Activated CD4-positive, alpha-beta T cell treated with anti-CD3 and anti-CD28 coated beads, Interleukin-2, amount 50 U/mL, for 24 hours (primary cell): ENCODE measurements around the gene STIM2.
A peak's percentile ranks its signal among the peaks of the same experiment; 100 is the strongest.
"Not testable (repeated sequence)": the region's sequence is repeated elsewhere in the genome, so short reads cannot be mapped to it uniquely, and the experiment has no call there.

Source experiments
- DNase-seq, 2 donors: peaks; one replicate each; pipeline ENCODE4 v3.0.0-alpha.2; 2020; ENCODE audit warnings: low read depth in 1 of 2, low spot score in 1 of 2

The STIM2 gene

DNA sequence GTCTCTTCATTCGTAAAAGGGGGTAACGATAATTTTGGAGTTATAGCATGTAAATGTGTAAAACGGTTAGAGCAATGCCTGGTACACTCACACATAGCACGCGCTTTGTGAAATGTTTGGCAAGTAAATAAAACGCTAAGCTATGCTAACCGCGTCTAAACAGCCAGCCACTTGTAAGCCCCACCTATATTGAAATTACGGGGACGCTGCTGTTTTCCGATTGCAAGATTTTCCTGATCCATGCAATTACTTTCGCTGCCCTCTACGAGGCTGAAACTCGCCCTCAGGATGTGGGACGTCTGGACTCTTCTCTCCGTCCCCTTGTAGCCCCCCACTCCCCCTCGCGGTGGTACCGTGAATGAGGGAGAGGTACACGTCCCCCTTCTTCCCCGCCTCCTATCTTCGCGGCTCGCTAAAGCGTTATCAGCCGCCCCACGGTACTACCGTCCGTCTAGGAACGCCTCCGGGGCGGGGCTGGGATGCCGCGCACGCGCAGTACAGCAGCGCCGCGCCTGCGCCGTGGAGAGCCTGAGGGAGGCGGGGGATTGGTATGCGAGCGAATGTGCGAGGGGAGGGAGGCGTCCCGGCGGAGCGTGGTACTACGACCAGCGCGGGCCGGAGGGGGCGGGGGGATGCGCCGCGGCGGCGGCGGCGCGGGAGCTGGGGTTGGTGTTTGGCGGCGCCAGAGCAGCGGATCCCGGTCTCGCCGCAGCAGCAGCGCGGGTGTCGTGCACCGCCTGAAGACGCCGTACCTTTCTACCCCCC is at the start of gene STIM2:
TSS of gene STIM2 (plus strand) at position 685 of the 765 bp plus-strand sequence.
- peak; percentile 96 to 98 for DNase-seq

DNA sequence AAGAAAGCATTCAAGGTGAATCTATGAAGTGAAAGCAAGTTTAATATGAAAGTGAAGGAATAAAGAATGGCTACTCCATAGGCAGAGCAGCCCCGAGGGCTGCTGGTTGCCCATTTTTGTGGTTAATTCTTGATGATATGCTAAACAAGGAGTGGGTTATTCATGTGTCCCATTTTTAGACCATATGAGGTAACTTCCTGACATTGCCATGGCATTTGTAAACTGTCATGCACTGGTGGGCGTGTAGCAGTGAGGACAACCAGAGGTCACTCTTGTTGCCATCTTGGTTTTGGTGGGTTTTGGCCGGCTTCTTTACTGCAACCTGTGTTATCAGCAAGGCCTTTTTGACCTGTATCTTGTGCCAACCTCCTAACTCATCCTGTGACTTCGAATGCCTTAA is 49.1 kb upstream of the STIM2 start:
- DNase-seq, result not testable (repeated sequence)

DNA sequence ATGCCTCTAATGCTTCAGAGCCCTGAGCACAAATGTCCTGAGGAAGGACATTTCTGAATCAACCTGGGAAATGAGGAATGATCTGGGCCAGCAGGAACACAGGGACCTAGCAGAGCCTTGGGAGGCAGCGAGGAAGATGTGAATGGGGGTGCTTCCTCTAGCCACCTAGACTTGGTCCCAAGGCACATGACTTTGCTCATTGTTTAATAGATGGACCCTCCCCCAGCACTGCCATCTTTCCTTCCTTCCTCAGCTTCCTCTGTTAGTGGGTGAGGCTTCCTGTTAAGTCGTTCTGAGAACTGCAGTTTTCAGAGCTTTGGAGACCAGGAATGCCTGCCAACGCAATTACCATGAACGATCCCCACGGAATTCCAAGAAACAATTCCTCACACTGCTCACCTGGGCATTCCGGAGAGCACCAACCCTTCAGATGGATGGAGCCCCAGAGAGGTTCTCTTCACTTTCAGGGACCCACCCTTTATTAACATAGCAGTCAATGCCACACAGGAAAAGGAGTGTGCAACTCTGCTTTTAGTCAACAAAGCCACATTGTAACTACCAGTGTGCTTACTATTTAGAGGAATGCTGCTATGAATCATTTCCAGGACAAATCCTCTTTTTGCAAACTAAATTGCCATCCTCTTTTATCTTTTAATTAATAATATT is 48.5 kb upstream of the STIM2 start:
- no peak for DNase-seq

- no peak for DNase-seq
Measured at GRCh38 chr4:26813698-26814097, 46.9 kb upstream of the STIM2 start.

- DNase-seq, result no peak
Measured at GRCh38 chr4:26815199-26815598, 45.4 kb upstream of the STIM2 start.

DNA sequence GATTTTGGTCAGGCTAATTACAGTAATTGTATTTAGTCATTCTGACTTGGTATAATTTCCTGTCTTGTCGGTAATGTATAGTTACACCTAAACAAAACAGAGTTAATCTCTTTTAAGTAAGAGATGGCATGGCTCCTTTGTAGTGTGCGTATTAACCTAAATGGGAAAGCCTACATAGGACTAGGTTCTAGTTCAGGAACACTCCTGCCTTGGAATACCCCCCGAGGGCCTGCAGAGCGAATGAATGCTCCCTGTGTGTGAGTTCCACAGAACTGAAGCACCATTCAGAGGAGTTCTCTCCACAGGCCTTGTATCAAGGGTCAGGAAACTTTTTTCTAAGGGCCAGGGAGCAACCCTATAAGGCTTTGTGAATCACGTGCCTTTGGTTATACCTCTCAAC is 44.9 kb upstream of the STIM2 start:
- no peak for DNase-seq

- no peak for DNase-seq
Measured at GRCh38 chr4:26819026-26819425, 41.6 kb upstream of the STIM2 start.

GRCh38 chr4:26819478-26820095 is 41.1 kb upstream of the STIM2 start:
- DNase-seq, result no peak

GRCh38 chr4:26820346-26820745 is 40.3 kb upstream of the STIM2 start:
- DNase-seq, result no peak

DNA sequence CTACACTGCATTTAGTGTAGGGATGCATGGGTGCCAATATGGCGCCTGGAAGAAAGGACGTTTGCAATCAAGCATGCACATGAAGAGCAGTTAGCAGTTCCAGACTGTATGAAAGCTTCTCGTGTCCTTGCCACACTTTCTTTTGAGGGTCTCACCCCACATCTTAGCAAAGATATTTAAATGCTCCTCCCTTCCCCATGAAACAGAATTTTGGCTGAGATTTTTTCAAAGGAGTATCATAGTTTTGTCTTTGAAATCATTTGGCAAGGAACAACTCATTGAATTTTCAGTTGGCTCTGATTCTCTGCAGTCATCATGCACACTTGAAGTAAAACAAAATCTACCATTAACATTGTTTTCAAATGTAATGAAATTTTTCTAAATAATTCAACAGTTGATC is 39.6 kb upstream of the STIM2 start:
- no peak for DNase-seq

DNA sequence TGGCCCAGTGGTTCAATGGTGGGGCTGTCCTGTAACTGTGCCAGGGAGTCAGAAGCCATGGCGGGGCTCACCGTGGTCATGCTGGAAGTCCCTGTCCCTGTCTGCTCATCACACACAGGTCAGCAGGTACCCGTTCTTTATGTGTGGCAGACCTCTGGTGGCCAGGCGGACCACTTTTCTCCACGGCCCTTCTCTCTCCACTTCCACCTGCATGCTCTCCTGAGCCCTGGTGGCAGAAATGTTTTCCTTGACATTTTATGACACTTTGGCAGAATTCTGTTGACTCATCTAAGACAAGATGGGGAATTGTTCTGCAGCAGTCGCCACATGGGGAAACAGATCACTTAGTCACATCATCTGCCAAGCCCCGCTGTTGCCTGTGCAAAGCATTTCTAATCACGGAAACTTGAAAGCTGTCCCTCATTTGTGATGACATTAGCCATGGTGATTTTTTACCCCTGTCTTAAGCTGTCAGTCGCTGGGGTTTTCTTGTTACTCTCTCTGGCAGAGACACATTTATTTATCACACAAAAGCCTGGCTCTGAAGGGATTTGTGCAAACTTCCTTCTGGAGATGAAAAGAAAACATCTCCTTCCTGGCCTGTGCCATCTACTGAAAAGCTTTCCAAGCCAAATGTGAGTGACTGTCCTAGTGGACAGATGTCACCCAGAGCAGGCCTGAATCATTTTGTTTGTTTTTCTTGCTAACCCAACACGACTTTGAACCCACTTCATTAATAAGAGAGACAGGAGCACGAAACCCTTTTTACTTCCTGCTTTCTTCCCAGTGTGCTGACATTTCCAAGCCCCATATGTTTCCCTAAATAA is 38.8 kb upstream of the STIM2 start:
- no peak for DNase-seq

GRCh38 chr4:26822546-26822945 is 38.1 kb upstream of the STIM2 start:
- peak in 1 of 2 donors; percentile 5 for DNase-seq

DNA sequence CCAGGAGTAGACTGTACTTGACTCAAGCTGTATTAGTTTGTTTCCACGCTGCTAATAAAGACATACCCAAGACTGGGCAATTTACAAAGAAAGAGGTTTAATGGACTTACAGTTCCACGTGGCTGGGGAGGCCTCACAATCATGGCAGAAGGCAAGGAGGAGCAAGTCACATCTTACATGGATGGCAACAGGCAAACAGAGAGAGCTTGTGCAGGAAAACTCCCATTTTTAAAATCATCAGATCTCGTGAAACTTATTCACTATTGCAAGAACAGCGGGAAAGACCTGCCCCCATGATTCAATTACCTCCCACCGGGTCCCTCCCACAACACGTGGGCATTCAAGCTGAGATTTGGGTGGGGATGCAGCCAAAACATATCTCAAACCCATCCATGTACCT is 37.7 kb upstream of the STIM2 start:
- DNase-seq, result not testable (repeated sequence)

GRCh38 chr4:26823583-26823982 is 37.1 kb upstream of the STIM2 start:
- DNase-seq, result no peak

DNA sequence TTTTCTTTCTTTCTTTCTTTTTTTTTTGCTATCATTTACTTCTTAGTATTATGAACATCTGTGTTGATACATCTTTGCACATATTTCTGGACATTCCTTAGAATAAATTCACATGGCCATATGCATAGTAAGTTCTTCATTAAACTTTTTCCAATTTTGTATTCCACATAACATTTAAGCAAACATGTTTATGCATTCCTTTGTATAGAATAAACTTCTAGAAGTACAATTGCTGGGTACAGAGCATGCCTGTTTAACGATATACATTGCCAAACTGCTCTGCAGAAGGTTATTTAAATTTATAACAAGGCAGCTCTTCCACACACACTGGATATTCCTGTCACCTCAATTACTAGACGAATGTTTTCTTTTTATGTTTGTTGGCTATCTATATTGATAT is 36.0 kb upstream of the STIM2 start:
- no peak for DNase-seq

GRCh38 chr4:26826721-26827120 is 33.9 kb upstream of the STIM2 start:
- DNase-seq, result no peak

DNA sequence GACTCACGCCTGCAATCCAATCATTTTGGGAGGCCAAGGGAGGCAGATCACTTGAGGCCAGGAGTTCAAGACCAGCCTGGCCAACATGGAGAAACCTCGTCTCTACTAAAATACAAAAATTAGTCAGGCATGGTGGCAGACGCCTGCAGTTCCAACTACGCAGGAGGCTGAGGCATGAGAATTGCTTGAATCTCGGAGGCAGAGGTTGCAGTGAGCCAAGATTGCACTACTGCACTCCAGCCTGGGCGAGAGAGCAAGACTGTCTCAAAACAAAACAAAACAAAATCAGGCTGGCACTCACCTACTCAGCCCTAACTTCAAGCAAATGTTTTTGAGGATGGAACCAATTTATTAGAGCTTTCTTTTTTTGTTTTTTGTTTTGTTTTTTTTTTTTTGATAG is 33.3 kb upstream of the STIM2 start:
- not testable (repeated sequence) for DNase-seq

- DNase-seq, result no peak
Measured at GRCh38 chr4:26827798-26828197, 32.8 kb upstream of the STIM2 start.

- DNase-seq, result no peak
Measured at GRCh38 chr4:26829018-26829417, 31.6 kb upstream of the STIM2 start.

GRCh38 chr4:26830033-26830432 is 30.6 kb upstream of the STIM2 start:
- DNase-seq, result no peak

DNA sequence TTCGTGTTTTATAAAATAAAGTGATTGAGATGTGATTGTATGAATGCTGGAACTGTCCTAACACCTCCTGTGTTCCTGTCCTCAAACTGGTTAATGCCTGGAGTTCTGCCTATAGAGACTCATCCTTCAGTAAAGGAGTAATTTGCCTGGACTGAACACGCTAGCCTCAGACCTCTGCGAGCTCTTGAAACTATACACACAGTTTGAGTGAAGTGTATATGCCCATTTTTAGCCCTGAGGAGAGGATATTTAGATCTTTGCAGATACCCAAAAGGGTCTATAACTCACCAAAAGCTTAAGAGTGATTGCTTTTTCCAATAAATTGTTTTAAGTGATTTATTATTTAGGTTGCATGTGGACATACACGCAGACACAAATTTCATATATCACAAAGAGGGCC is 29.9 kb upstream of the STIM2 start:
- DNase-seq, result no peak
